GM12874 (cell line): Measurements from ENCODE around the gene ZNF85.

ENCODE experiments used
- CTCF ChIP-seq: IDR thresholded peaks from 2 replicates; pipeline ENCODE4 v1.5.1; 2011; ENCODE audit warnings: low read depth, mild to moderate bottlenecking, control low read depth, low read length, moderate library complexity; ENCODE audit not compliant: insufficient read depth

ZNF85 gene

GRCh38 chr19:20923077-20923871, at the start of gene ZNF85:
Gene ZNF85 (plus strand): TSS chr19:20923251. CDS start chr19:20923401, 150 bp downstream.
- no peak for TF ChIP-seq CTCF

GRCh38 chr19:20879501-20879900, 43.5 kb upstream of the ZNF85 start:
- TF ChIP-seq CTCF: no peak

GRCh38 chr19:20912973-20913372, 10.1 kb upstream of the ZNF85 start:
- no peak for TF ChIP-seq CTCF

- no peak for TF ChIP-seq CTCF
These were observed 2.4 kb downstream of the ZNF85 start for GRCh38 chr19:20925481-20925880.

- no peak for TF ChIP-seq CTCF
These were observed 3.7 kb downstream of the ZNF85 start for GRCh38 chr19:20926796-20927195.

- no peak for TF ChIP-seq CTCF
These were observed 5.3 kb downstream of the ZNF85 start for GRCh38 chr19:20928371-20928770.

- TF ChIP-seq CTCF: no peak
These were observed 41.7 kb downstream of the ZNF85 start for GRCh38 chr19:20964798-20965197.

GRCh38 chr19:20968092-20968491, 45.0 kb downstream of the ZNF85 start:
- no peak for TF ChIP-seq CTCF
